HEK293T (cell line): ENCODE results near the gene PRADC1.
"Not testable (repeated sequence)": the region's sequence is repeated elsewhere in the genome, so short reads cannot be mapped to it uniquely, and the experiment has no call there.

ENCODE experiments used
- CTCF ChIA-PET: fragments of 350-600 bp; formaldehyde crosslinking; extraction: SDS; loops from one replicate; lab custom pipeline; 2021; ENCODE audit warnings: antibody characterized with exemption, inconsistent platforms; lab: Yijun Ruan, JAX
- POLR2A ChIA-PET: fragments of 350-600 bp; formaldehyde crosslinking; extraction: SDS; loops from one replicate; lab custom pipeline; 2020; ENCODE audit warnings: antibody characterized with exemption, inconsistent platforms; lab: Yijun Ruan, JAX
- DNase-seq: peaks from one replicate; pipeline ENCODE4 v3.0.0; 2012; ENCODE audit warnings: mixed read lengths; ENCODE audit errors: extremely low spot score
- ARNT ChIP-seq: fragments of 450-650 bp; IDR thresholded peaks from 2 replicates; pipeline ENCODE4 v1.6.1; 2017; ENCODE audit warnings: mild to moderate bottlenecking
- BHLHE40 ChIP-seq: fragments of 450-650 bp; IDR thresholded peaks from 2 replicates; pipeline ENCODE4 v1.6.1; 2016; ENCODE audit warnings: mild to moderate bottlenecking, moderate library complexity, borderline replicate concordance
- CTBP1 ChIP-seq: fragments of 450-650 bp; IDR thresholded peaks from 2 replicates; pipeline ENCODE4 v1.6.1; 2016; ENCODE audit warnings: borderline replicate concordance
- ELF4 ChIP-seq: fragments of 450-650 bp; IDR thresholded peaks from 2 replicates; pipeline ENCODE4 v1.6.1; 2017; ENCODE audit warnings: antibody characterized with exemption
- FOXA1 ChIP-seq: fragments of 450-650 bp; IDR thresholded peaks from 2 replicates; pipeline ENCODE4 v1.6.1; 2016; ENCODE audit warnings: mild to moderate bottlenecking
- FOXK2 ChIP-seq: fragments of 450-650 bp; IDR thresholded peaks from 2 replicates; pipeline ENCODE4 v1.6.1; 2016; ENCODE audit warnings: mild to moderate bottlenecking
- FOXM1 ChIP-seq: fragments of 450-650 bp; IDR thresholded peaks from 2 replicates; pipeline ENCODE4 v1.6.1; 2017; ENCODE audit warnings: mild to moderate bottlenecking, borderline replicate concordance
- HDGF ChIP-seq: fragments of 450-650 bp; IDR thresholded peaks from 2 replicates; pipeline ENCODE4 v1.6.1; 2017; ENCODE audit warnings: antibody characterized with exemption, borderline replicate concordance
- L3MBTL2 ChIP-seq: fragments of 450-650 bp; conservative IDR thresholded peaks from 2 replicates; pipeline ENCODE4 v1.6.1; 2016; ENCODE audit warnings: mild to moderate bottlenecking
- LEF1 ChIP-seq: fragments of 450-650 bp; IDR thresholded peaks from 2 replicates; pipeline ENCODE4 v1.6.1; 2017; ENCODE audit warnings: mild to moderate bottlenecking, borderline replicate concordance
- NFRKB ChIP-seq: fragments of 450-650 bp; IDR thresholded peaks from 2 replicates; pipeline ENCODE4 v1.6.1; 2016; ENCODE audit warnings: mild to moderate bottlenecking, moderate library complexity
- PKNOX1 ChIP-seq: fragments of 450-650 bp; IDR thresholded peaks from 2 replicates; pipeline ENCODE4 v1.6.1; 2016
- SP1 ChIP-seq: fragments of 450-650 bp; IDR thresholded peaks from 2 replicates; pipeline ENCODE4 v1.6.1; 2017
- SUZ12 ChIP-seq: fragments of 450-650 bp; IDR thresholded peaks from 2 replicates; pipeline ENCODE4 v1.6.1; 2016; ENCODE audit warnings: mild to moderate bottlenecking
- TARDBP ChIP-seq: fragments of 450-650 bp; IDR thresholded peaks from 2 replicates; pipeline ENCODE4 v1.6.1; 2016
- ZNF384 ChIP-seq: fragments of 450-650 bp; IDR thresholded peaks from 2 replicates; pipeline ENCODE4 v1.6.1; 2016

Gene PRADC1

GRCh38 chr2:73205611-73206010 lies 27.4 kb downstream of the PRADC1 start:
- CTCF ChIA-PET: no interaction called here
- no peak for DNase-seq
- POLR2A ChIA-PET: no interaction called here
- no peak for TF ChIP-seq HDGF
- no peak for TF ChIP-seq CTBP1
- TF ChIP-seq LEF1: no peak
- no peak for TF ChIP-seq FOXM1
- no peak for TF ChIP-seq SUZ12
- TF ChIP-seq SP1: no peak
- TF ChIP-seq TARDBP: no peak
- no peak for TF ChIP-seq ZNF384
- no peak for TF ChIP-seq BHLHE40
- no peak for TF ChIP-seq NFRKB

- DNase-seq: no peak
- CTCF ChIA-PET: no interaction called here
- TF ChIP-seq SP1 (no peak), ARNT (no peak), CTBP1 (no peak), BHLHE40 (no peak), TARDBP (no peak), SUZ12 (no peak), ZNF384 (no peak), LEF1 (no peak), PKNOX1 (no peak), HDGF (no peak), L3MBTL2 (no peak), NFRKB (no peak), FOXM1 (no peak), FOXK2 (no peak), ELF4 (no peak)
- POLR2A ChIA-PET: no interaction called here
Measured at GRCh38 chr2:73203055-73203681, 29.9 kb downstream of the PRADC1 start.

- ChIA-PET POLR2A (no interaction called here), CTCF (no interaction called here)
- DNase-seq: no peak
- TF ChIP-seq SUZ12: no peak
- no peak for TF ChIP-seq L3MBTL2
- no peak for TF ChIP-seq FOXA1
- TF ChIP-seq HDGF: no peak
- no peak for TF ChIP-seq CTBP1
- no peak for TF ChIP-seq SP1
- TF ChIP-seq BHLHE40: no peak
- no peak for TF ChIP-seq ARNT
- TF ChIP-seq NFRKB: no peak
- TF ChIP-seq ELF4: no peak
- no peak for TF ChIP-seq PKNOX1
- no peak for TF ChIP-seq FOXK2
- TF ChIP-seq FOXM1: no peak
- no peak for TF ChIP-seq ZNF384
Measured at GRCh38 chr2:73202156-73203054, 30.6 kb downstream of the PRADC1 start, which contains the start of gene NOTO. Gene NOTO, plus strand, starts transcription at chr2:73202574. Its CDS starts 93 bp downstream, at chr2:73202667.

GRCh38 chr2:73200281-73200680 lies 32.8 kb downstream of the PRADC1 start:
- DNase-seq, CTCF ChIA-PET, POLR2A ChIA-PET: not testable (repeated sequence)

GRCh38 chr2:73197579-73197978 lies 35.5 kb downstream of the PRADC1 start:
- CTCF ChIA-PET: no interaction called here
- POLR2A ChIA-PET: no interaction called here
- no peak for DNase-seq
- TF ChIP-seq PKNOX1: no peak
- TF ChIP-seq TARDBP: no peak

GRCh38 chr2:73187549-73187948 lies 45.5 kb downstream of the PRADC1 start:
- ChIA-PET CTCF (no interaction called here), POLR2A (no interaction called here)
- TF ChIP-seq PKNOX1: no peak
- no peak for TF ChIP-seq LEF1
- TF ChIP-seq FOXK2: no peak
- no peak for TF ChIP-seq SP1
- no peak for TF ChIP-seq NFRKB
- no peak for TF ChIP-seq HDGF
- no peak for TF ChIP-seq ZNF384
- no peak for TF ChIP-seq SUZ12
- TF ChIP-seq ARNT: no peak
- no peak for TF ChIP-seq FOXM1
- TF ChIP-seq TARDBP: no peak
- TF ChIP-seq BHLHE40: no peak
- TF ChIP-seq ELF4: no peak
- TF ChIP-seq CTBP1: no peak
- no peak for TF ChIP-seq L3MBTL2
- TF ChIP-seq FOXA1: no peak
- DNase-seq: no peak
